GM23338 (cell line): Measurements from ENCODE around the gene FUT7. TPM values are rescaled to one million over a fixed set of nuclear protein-coding genes. Genes with fewer than 3 reads are reported as not detected.
A peak's percentile ranks its signal among the peaks of the same experiment; 100 is the strongest.

Experiments used
- ATAC-seq: fragments of 200-7000 bp; cut with Tn5 transposase; 3 replicates; pipeline ENCODE4 v1.9.1; 2020
- DNase-seq: peaks from one replicate; pipeline ENCODE4 v3.0.0-alpha.2; 2015; ENCODE audit warnings: low spot score
- H2AFZ ChIP-seq: fragments of 200-600 bp; sonication (generic); 2 replicates; pipeline ENCODE4 v1.8.0; 2016; ENCODE audit warnings: antibody characterized with exemption, mild to moderate bottlenecking, moderate library complexity
- H3F3A ChIP-seq: fragments of 200-600 bp; sonication (generic); replicated peaks from 2 replicates; pipeline ENCODE4 v1.8.0; 2017; ENCODE audit warnings: antibody characterized with exemption, mixed run types, low read depth
- H3K27ac ChIP-seq: fragments of 200-600 bp; sonication (generic); 2 replicates; pipeline ENCODE4 v1.6.1; 2016; ENCODE audit warnings: low read depth
- H3K27me3 ChIP-seq: fragments of 200-600 bp; sonication (generic); 2 replicates; pipeline ENCODE4 v1.8.0; 2016; ENCODE audit warnings: mild to moderate bottlenecking, mixed run types, moderate library complexity; ENCODE audit not compliant: insufficient read depth
- H3K36me3 ChIP-seq: fragments of 200-600 bp; sonication (generic); 2 replicates; pipeline ENCODE4 v1.8.0; 2016; ENCODE audit warnings: mild to moderate bottlenecking; ENCODE audit not compliant: insufficient read depth
- H3K4me1 ChIP-seq: fragments of 200-600 bp; sonication (generic); 2 replicates; pipeline ENCODE4 v1.8.0; 2016; ENCODE audit warnings: mild to moderate bottlenecking, moderate library complexity; ENCODE audit not compliant: insufficient read depth
- H3K4me2 ChIP-seq: fragments of 200-600 bp; sonication (generic); 2 replicates; pipeline ENCODE4 v1.7.1; 2017; ENCODE audit warnings: mixed run types
- H3K4me3 ChIP-seq: fragments of 200-600 bp; sonication (generic); 2 replicates; pipeline ENCODE4 v1.6.1; 2016; ENCODE audit warnings: mixed run types
- H3K79me2 ChIP-seq: fragments of 200-600 bp; sonication (generic); replicated peaks from 2 replicates; pipeline ENCODE4 v1.8.0; 2017; ENCODE audit warnings: mild to moderate bottlenecking; ENCODE audit not compliant: insufficient read depth
- H3K9me2 ChIP-seq: fragments of 200-600 bp; sonication (generic); 2 replicates; pipeline ENCODE4 v1.8.0; 2017; ENCODE audit not compliant: insufficient read depth
- H4K20me1 ChIP-seq: fragments of 200-600 bp; sonication (generic); replicated peaks from 2 replicates; pipeline ENCODE4 v1.8.0; 2017; ENCODE audit warnings: mild to moderate bottlenecking; ENCODE audit not compliant: insufficient read depth
- H3K27ac Mint-ChIP-seq: 2 replicates; pipeline ENCODE4 v1.8.0; 2020; ENCODE audit warnings: inconsistent platforms, mild to moderate bottlenecking, moderate library complexity, mixed read lengths
- H3K27me3 Mint-ChIP-seq: 3 replicates; pipeline ENCODE4 v1.8.0; 2022; ENCODE audit warnings: low read depth, mild to moderate bottlenecking, moderate library complexity, mixed read lengths, inconsistent platforms; ENCODE audit not compliant: insufficient read depth, poor library complexity
- H3K36me3 Mint-ChIP-seq: 3 replicates; pipeline ENCODE4 v1.8.0; 2021; ENCODE audit warnings: low read depth, mild to moderate bottlenecking, inconsistent platforms, moderate library complexity, mixed read lengths
- H3K4me1 Mint-ChIP-seq: 3 replicates; pipeline ENCODE4 v1.8.0; 2020; ENCODE audit warnings: mild to moderate bottlenecking, inconsistent platforms, mixed read lengths
- H3K4me3 Mint-ChIP-seq: 3 replicates; pipeline ENCODE4 v1.8.0; 2021; ENCODE audit warnings: moderate library complexity, mild to moderate bottlenecking, inconsistent platforms, mixed read lengths
- H3K9me3 Mint-ChIP-seq: 3 replicates; pipeline ENCODE4 v1.8.0; 2020; ENCODE audit warnings: moderate library complexity, mild to moderate bottlenecking, inconsistent platforms, mixed read lengths
- CREB1 ChIP-seq: fragments of 250-450 bp; sonication (Bioruptor Pico); IDR thresholded peaks from 2 replicates; pipeline ENCODE4 v1.5.0; 2020; ENCODE audit warnings: low read depth, mild to moderate bottlenecking, moderate library complexity
- CTCF ChIP-seq, 2 experiments: fragments of 200-600 bp in 1 of 2; sonication (generic) in 1 of 2; conservative IDR thresholded peaks; 2 replicates each; pipeline versions ENCODE4 v1.5.1 to v1.6.1; 2016 to 2017; ENCODE audit warnings: antibody characterized with exemption in 2 of 2, low read depth in 2 of 2, mild to moderate bottlenecking in 2 of 2, moderate library complexity in 1 of 2
- JUNB ChIP-seq: IDR thresholded peaks from one replicate; pipeline ENCODE4 v1.6.1; 2016; ENCODE audit warnings: antibody characterized with exemption; ENCODE audit not compliant: unreplicated experiment
- STAT1 ChIP-seq: IDR thresholded peaks from one replicate; pipeline ENCODE4 v1.6.1; 2016; ENCODE audit warnings: antibody characterized with exemption; ENCODE audit not compliant: unreplicated experiment
- polyA plus RNA-seq: library from polyadenylated mRNA; unstranded; fragments of >200 nt; fragmentation: Nextera tagmentation; extraction: Ambion mirVana; gene quantifications from 2 replicates; pipeline ENCODE4 v1.2.1, GENCODE V29; 2016
- total RNA-seq: library from RNA; depleted of rRNA; stranded (reverse); fragments of >200 nt; shearing (Covaris generic); gene quantifications from 2 replicates; pipeline ENCODE4 v1.2.3, GENCODE V29; 2014
- TF ChIP-seq, protein P1 (sequence below): fragments of 250-450 bp; sonication (Bioruptor Pico); IDR thresholded peaks from 2 replicates; pipeline ENCODE4 v1.5.0; 2020; ENCODE audit warnings: mild to moderate bottlenecking, moderate library complexity

Gene FUT7
- total and polyA plus RNA-seq, 2 experiments from 2014 or later: not detected

DNA sequence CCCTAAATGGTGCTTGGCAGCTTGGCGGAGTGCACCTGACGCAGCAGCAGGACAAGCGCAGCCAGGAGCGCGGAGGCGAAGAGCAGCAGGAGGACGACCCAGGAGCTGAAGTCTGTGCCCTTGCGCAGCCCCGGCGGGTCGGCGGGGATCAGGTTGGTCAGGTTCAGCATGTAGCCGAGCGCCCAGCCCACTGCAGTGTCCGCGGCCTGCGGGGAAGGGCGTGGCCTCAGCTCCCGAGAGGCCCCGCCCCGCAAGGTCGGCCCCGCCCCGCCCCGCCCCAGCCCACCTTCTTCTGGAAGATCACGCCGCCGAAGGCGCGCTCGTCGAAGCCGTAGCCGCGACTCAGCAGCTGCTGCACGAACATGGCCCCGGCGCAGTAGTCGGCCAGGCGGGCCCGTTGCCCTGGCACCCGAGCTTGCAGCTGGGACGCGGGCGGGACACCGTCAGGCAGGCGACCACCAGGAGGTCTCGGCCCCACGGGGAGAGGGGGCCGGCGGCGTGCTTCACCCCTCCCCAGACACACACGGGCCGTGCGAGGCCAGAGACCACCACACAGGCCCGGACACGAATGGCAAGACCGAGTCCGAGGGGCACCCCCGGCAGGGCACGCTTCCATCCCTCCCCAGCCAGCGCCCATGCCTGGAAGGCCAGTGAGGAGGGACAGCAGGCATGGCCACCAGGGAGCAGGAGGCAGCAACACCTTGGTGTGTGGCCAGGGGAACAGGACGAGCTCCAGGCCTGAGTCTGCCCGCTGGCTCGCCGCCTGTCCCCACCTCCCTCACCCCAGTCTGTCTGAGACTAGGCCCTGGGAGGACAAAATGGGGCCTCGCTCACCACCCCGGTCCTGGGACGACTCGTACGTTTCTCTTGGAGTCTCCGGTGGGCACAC is 17.0 kb upstream of the FUT7 start:
- H3K9me3 Mint-ChIP-seq: no peaks in the 10 kb centered on the region
- H3K4me3 ChIP-seq: peak overlapping the region; percentile 26; the same call in 1 of the 2 replicates
- H3K27me3 ChIP-seq: peaks cover 56% of the 10 kb centered on the region
- peaks cover 6% of the 10 kb centered on the region; the same call in 1 of the 3 replicates for H3K4me1 Mint-ChIP-seq
- peak overlapping the region; percentile 38; the same call in 1 of the 2 replicates for H3K4me2 ChIP-seq
- H4K20me1 ChIP-seq: no peaks in the 10 kb centered on the region; the same call in 1 of the 2 replicates
- DNase-seq (peak; percentile 74), ATAC-seq (peak; percentile 9)
- H3K27me3 Mint-ChIP-seq: peaks cover 56% of the 10 kb centered on the region
- H3K4me1 ChIP-seq: peaks cover 7% of the 10 kb centered on the region; the same call in 1 of the 2 replicates
- H3K36me3 Mint-ChIP-seq: no peaks in the 10 kb centered on the region
- H3K79me2 ChIP-seq: peaks cover 7% of the 10 kb centered on the region; the same call in 1 of the 2 replicates
- H3K9me2 ChIP-seq: no peaks in the 10 kb centered on the region
- H3K36me3 ChIP-seq: no peaks in the 10 kb centered on the region
- no peak overlapping the region for H3K27ac Mint-ChIP-seq
- no peak overlapping the region for H2AFZ ChIP-seq
- TF ChIP-seq CTCF (conservative IDR thresholded peaks at IDR 0.05; ENCODE audit: low read depth in 2 of 2) (0 out of 4 replicates have a peak, but pooled peaks of 1 of the 2 experiments have one; percentile 1), CREB1 (CRISPR knock-in tag) (no peak), JUNB (no peak), STAT1 (no peak)
- TF ChIP-seq, protein P1, sequence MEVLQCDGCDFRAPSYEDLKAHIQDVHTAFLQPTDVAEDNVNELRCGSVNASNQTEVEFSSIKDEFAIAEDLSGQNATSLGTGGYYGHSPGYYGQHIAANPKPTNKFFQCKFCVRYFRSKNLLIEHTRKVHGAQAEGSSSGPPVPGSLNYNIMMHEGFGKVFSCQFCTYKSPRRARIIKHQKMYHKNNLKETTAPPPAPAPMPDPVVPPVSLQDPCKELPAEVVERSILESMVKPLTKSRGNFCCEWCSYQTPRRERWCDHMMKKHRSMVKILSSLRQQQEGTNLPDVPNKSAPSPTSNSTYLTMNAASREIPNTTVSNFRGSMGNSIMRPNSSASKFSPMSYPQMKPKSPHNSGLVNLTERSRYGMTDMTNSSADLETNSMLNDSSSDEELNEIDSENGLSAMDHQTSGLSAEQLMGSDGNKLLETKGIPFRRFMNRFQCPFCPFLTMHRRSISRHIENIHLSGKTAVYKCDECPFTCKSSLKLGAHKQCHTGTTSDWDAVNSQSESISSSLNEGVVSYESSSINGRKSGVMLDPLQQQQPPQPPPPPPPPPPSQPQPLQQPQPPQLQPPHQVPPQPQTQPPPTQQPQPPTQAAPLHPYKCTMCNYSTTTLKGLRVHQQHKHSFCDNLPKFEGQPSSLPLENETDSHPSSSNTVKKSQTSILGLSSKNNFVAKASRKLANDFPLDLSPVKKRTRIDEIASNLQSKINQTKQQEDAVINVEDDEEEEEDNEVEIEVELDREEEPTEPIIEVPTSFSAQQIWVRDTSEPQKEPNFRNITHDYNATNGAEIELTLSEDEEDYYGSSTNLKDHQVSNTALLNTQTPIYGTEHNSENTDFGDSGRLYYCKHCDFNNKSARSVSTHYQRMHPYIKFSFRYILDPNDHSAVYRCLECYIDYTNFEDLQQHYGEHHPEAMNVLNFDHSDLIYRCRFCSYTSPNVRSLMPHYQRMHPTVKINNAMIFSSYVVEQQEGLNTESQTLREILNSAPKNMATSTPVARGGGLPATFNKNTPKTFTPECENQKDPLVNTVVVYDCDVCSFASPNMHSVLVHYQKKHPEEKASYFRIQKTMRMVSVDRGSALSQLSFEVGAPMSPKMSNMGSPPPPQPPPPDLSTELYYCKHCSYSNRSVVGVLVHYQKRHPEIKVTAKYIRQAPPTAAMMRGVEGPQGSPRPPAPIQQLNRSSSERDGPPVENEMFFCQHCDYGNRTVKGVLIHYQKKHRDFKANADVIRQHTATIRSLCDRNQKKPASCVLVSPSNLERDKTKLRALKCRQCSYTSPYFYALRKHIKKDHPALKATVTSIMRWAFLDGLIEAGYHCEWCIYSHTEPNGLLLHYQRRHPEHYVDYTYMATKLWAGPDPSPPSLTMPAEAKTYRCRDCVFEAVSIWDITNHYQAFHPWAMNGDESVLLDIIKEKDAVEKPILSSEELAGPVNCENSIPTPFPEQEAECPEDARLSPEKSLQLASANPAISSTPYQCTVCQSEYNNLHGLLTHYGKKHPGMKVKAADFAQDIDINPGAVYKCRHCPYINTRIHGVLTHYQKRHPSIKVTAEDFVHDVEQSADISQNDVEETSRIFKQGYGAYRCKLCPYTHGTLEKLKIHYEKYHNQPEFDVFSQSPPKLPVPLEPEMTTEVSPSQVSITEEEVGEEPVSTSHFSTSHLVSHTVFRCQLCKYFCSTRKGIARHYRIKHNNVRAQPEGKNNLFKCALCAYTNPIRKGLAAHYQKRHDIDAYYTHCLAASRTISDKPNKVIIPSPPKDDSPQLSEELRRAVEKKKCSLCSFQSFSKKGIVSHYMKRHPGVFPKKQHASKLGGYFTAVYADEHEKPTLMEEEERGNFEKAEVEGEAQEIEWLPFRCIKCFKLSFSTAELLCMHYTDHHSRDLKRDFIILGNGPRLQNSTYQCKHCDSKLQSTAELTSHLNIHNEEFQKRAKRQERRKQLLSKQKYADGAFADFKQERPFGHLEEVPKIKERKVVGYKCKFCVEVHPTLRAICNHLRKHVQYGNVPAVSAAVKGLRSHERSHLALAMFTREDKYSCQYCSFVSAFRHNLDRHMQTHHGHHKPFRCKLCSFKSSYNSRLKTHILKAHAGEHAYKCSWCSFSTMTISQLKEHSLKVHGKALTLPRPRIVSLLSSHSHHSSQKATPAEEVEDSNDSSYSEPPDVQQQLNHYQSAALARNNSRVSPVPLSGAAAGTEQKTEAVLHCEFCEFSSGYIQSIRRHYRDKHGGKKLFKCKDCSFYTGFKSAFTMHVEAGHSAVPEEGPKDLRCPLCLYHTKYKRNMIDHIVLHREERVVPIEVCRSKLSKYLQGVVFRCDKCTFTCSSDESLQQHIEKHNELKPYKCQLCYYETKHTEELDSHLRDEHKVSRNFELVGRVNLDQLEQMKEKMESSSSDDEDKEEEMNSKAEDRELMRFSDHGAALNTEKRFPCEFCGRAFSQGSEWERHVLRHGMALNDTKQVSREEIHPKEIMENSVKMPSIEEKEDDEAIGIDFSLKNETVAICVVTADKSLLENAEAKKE (CRISPR knock-in tag): no peak
- H3F3A ChIP-seq: 0 out of 2 replicates have a peak, but pooled peaks cover 2% of the 10 kb centered on the region
- peak overlapping the region; percentile 16; the same call in 1 of the 3 replicates for H3K4me3 Mint-ChIP-seq
- no peak overlapping the region for H3K27ac ChIP-seq
